ENCODE measurements around the gene GNGT1.

- TF ChIP-seq, protein P1, sequence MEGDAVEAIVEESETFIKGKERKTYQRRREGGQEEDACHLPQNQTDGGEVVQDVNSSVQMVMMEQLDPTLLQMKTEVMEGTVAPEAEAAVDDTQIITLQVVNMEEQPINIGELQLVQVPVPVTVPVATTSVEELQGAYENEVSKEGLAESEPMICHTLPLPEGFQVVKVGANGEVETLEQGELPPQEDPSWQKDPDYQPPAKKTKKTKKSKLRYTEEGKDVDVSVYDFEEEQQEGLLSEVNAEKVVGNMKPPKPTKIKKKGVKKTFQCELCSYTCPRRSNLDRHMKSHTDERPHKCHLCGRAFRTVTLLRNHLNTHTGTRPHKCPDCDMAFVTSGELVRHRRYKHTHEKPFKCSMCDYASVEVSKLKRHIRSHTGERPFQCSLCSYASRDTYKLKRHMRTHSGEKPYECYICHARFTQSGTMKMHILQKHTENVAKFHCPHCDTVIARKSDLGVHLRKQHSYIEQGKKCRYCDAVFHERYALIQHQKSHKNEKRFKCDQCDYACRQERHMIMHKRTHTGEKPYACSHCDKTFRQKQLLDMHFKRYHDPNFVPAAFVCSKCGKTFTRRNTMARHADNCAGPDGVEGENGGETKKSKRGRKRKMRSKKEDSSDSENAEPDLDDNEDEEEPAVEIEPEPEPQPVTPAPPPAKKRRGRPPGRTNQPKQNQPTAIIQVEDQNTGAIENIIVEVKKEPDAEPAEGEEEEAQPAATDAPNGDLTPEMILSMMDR (IDR thresholded peaks at IDR 0.05 in 8 of 11, conservative IDR thresholded peaks at IDR 0.05 in 3 of 11): no peak
- peak in 2 of 3 donors; percentile 27 to 38 for TF ChIP-seq POLR2AphosphoS5 (IDR thresholded peaks at IDR 0.05)
Measured at GRCh38 chr7:93890464-93891068, 15.8 kb upstream of the GNGT1 start, which contains the start of gene TFPI2.

All from spleen (tissue), 7 donors.